Lower leg skin (tissue), 4 donors: Measurements from ENCODE around the gene EVL. TPM values are rescaled to one million over a fixed set of nuclear protein-coding genes. Genes with fewer than 3 reads are reported as not detected.

Source experiments
- DNase-seq, 2 donors: peaks; one replicate each; pipeline ENCODE4 v3.0.0-alpha.2; 2019; ENCODE audit warnings: low spot score in 2 of 2
- H3K4me3 ChIP-seq: fragments of 200-600 bp; sonication (generic); 2 replicates; pipeline ENCODE4 v1.5.1; 2017; ENCODE audit warnings: mild to moderate bottlenecking, low read depth; ENCODE audit not compliant: poor library complexity, severe bottlenecking
- POLR2A ChIP-seq, 2 donors: fragments of 450-650 bp; IDR thresholded peaks; one replicate each; pipeline ENCODE4 v1.6.1; 2016 to 2017; ENCODE audit warnings: antibody characterized with exemption in 2 of 2, mild to moderate bottlenecking in 1 of 2, moderate library complexity in 1 of 2
- WGBS, 2 donors: methylation state at CpG; one replicate each; pipeline ENCODE4 v1.1.5; 2018; 5-methylcytosine and 5-hydroxymethylcytosine counted together
- intact Hi-C: fragments of 100-400 bp; cut with DNase I; formaldehyde crosslinking; loops from one replicate; pipeline ENCODE4 v1.15.0; 2023; ENCODE audit warnings: low total_unique reads
- total RNA-seq, 4 donors: library from RNA; depleted of rRNA; stranded (reverse); fragments of >200 nt; gene quantifications; one replicate each; pipeline ENCODE4 v1.1.0, GENCODE V29; 2016
- TF ChIP-seq, protein P1 (sequence below), 3 donors: fragments of 450-650 bp; IDR thresholded peaks; one replicate each; pipeline ENCODE4 v1.5.1; 2016; ENCODE audit warnings: antibody characterized with exemption in 3 of 3, mild to moderate bottlenecking in 3 of 3, moderate library complexity in 2 of 3

The EVL gene
- total RNA-seq, 4 donors from 2014 or later = 26.4 to 51.4 (median 40.9) TPM

DNA sequence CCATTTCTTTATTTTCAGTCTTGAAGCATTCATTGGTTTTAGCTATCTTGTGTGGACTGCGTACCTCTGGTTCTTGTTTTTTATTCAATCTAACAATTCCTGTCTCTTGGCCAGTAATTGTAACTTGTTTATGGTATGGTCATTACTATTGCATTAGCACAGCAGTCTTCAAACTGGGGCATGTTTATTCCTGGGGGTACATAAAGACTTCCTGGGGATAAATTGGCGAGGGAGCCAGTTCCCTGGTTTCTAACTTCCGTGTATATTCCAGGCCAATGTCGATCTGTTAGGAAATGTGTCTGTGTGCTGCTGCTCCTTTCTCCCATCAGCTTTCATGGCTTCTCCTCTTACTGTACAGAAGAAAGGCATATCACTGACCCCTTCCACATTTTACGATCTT lies 13.7 kb upstream of the EVL start:
- no peak for TF ChIP-seq POLR2A (IDR thresholded peaks at IDR 0.05)
- TF ChIP-seq, protein P1, sequence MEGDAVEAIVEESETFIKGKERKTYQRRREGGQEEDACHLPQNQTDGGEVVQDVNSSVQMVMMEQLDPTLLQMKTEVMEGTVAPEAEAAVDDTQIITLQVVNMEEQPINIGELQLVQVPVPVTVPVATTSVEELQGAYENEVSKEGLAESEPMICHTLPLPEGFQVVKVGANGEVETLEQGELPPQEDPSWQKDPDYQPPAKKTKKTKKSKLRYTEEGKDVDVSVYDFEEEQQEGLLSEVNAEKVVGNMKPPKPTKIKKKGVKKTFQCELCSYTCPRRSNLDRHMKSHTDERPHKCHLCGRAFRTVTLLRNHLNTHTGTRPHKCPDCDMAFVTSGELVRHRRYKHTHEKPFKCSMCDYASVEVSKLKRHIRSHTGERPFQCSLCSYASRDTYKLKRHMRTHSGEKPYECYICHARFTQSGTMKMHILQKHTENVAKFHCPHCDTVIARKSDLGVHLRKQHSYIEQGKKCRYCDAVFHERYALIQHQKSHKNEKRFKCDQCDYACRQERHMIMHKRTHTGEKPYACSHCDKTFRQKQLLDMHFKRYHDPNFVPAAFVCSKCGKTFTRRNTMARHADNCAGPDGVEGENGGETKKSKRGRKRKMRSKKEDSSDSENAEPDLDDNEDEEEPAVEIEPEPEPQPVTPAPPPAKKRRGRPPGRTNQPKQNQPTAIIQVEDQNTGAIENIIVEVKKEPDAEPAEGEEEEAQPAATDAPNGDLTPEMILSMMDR (IDR thresholded peaks at IDR 0.05) = no peak
- no peak overlapping the region for H3K4me3 ChIP-seq
- intact Hi-C loops = no loop called here
- WGBS, 2 donors = 84 to 90% methylated on average over 5 of the region's 5 CpGs
- DNase-seq = no peak

DNA sequence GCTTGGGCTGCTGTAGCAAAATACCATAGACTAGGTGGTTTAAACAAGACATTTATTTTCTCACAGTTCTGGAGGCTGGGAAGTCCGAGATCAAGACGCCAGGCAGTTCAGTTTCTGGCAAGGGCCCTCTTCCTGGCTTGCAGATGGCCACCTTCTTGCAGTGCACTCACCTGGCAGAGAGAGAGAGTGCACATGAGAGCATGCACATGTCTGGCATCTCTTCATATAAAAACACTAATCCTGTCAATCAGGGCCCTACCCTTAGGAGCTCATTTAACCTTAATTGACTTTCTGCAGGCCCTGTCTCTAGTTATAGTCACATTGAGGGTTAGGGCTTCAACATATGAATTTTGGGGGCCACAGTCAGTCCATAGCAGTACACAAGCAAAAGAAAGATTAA lies 12.4 kb upstream of the EVL start:
- no peak for DNase-seq
- no peak overlapping the region for H3K4me3 ChIP-seq
- TF ChIP-seq, protein P1 (IDR thresholded peaks at IDR 0.05) = no peak
- TF ChIP-seq POLR2A (IDR thresholded peaks at IDR 0.05) = no peak
- WGBS, 2 donors = 37 to 56% methylated on average over 2 of the region's 2 CpGs
- intact Hi-C loops = no loop called here

DNA sequence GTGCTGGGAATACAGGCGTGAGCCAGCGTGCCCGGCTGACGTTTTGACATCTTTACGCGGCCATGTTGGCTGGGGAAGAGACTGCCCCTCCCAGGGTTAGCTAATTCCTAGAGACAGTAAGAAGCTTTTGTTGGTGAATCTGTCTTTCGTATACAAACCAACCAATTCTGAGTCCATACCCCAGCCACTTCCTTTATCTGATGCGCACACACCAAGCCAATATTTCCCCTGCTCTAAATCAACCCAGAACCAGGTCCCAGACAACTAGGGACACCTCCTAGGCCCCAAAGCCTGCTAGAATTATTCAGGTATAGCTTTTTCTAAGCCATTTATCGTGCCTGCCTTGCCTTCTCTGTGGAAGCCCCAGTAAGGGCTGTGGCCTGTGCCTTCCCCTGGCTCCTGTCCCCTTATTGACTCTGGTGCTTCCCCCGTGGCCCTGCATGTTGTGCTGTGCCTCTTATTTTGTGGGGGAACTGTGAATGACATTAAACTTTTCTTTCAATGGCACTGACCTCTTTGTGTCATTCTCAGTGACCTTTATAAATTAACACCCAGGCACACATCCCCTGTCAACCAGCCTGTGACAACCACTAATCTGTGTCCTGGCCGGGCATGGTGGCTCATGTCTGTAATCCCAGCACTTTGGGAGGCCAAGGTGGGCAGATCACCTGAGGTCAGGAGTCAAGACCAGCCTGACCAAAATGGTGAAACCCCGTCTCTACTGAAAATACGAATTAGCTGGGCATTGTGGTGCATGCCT lies 10.7 kb upstream of the EVL start:
- 90 to 92% methylated on average over 12 to 13 of the region's 13 CpGs for WGBS, 2 donors
- TF ChIP-seq, protein P1 (IDR thresholded peaks at IDR 0.05) = no peak
- no peak for TF ChIP-seq POLR2A (IDR thresholded peaks at IDR 0.05)
- no peak overlapping the region for H3K4me3 ChIP-seq
- no peak for DNase-seq
- intact Hi-C loops = no loop called here

DNA sequence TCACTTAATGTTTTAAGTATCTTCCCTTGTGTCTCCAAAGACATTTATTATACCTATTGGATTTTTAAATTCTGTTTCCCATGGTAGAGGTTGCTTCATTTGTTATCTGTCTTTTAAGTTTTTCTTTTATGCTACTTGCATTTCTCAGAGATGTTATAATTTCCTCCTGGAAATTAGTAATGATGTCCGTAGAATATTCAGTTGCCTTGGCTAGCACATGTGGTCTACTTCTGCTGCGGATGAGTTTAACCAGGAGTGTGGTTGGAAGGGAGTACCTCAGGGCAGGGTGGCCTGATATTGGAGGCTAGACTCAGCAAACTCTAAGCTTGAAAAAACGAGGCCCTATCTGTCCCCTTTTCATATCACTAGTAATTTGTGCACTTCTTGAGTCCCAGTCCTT lies 8.8 kb upstream of the EVL start:
- DNase-seq = no peak
- H3K4me3 ChIP-seq = no peak overlapping the region
- intact Hi-C loops = no loop called here
- 69 to 70% methylated on average over 3 of the region's 3 CpGs for WGBS, 2 donors
- TF ChIP-seq, protein P1 (IDR thresholded peaks at IDR 0.05) = no peak
- no peak for TF ChIP-seq POLR2A (IDR thresholded peaks at IDR 0.05)

DNA sequence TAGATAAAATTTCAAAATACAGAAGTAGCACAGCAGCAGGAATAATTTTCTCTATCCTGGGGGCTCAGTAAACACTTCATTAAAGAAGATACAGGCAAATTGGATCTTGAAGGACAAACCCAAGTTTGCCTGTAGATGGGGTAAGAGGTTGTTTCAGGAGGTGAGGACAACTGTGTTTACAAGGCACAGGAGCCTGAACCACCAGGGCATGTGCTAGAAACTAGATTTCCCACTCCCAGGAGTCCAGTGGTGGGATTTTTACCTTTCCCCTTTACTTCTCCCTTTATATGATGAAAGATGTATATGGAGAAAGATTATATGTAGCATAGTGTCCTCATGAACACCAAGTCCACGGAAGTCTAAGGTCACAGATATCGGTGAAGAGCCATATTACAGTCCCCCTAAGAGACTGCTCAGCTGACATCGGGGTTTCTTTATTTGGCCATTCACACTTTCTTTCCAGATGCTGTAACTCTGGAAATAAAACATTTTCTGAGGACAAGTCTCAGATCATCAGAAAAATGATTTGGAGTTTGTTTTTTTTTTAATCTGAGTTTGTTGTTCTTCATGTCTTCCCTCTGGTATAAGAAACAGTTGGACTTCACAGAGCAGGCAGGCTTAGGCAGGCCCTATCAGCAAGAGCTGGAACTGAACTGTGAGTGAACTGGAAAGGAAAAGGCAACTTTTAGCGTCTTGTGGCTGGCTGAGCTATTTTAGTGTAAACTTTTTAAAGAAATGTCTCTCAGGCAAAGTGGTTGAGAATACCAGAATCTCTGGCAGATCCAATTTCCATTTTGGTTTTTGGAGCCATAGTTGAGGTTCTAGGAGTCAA lies 8.0 kb upstream of the EVL start:
- intact Hi-C loops = no loop called here
- WGBS, 2 donors = 49 to 57% methylated on average over 4 of the region's 4 CpGs
- TF ChIP-seq POLR2A (IDR thresholded peaks at IDR 0.05) = no peak
- TF ChIP-seq, protein P1 (IDR thresholded peaks at IDR 0.05) = no peak
- DNase-seq = no peak
- no peak overlapping the region for H3K4me3 ChIP-seq
